IMR-90 (cell line): ENCODE data around the gene SPINT2. TPM values are rescaled to one million over a fixed set of nuclear protein-coding genes. Genes with fewer than 3 reads are reported as not detected.
A peak's percentile ranks its signal among the peaks of the same experiment; 100 is the strongest.

Experiments
- ATAC-seq: fragments of 200-7000 bp; cut with Tn5 transposase; 2 replicates; pipeline ENCODE4 v1.9.1; 2020; ENCODE audit warnings: low read depth, mild to moderate bottlenecking, moderate library complexity
- BruUV-seq: library from RNA; stranded (reverse); fragments of 400-500 nt; replicated peaks from 2 replicates; lab custom pipeline; 2021; lab: Mats Ljungman, UMichigan
- CTCF ChIA-PET: fragments of 300-600 bp; formaldehyde crosslinking; extraction: SDS; loops from one replicate; lab custom pipeline; 2021; ENCODE audit warnings: antibody characterized with exemption; lab: Yijun Ruan, JAX
- POLR2A ChIA-PET: fragments of 300-600 bp; sonication (Branson Sonifier 250); formaldehyde crosslinking; loops from one replicate; lab custom pipeline; 2022; ENCODE audit warnings: antibody characterized with exemption; ENCODE audit not compliant: unreplicated experiment; lab: Charles Lee
- DNase-seq: peaks from one replicate; pipeline ENCODE4 v3.0.0; 2013
- H2AFZ ChIP-seq: replicated peaks from 2 replicates; pipeline ENCODE3; 2013; ENCODE audit warnings: low read length, mild to moderate bottlenecking; ENCODE audit not compliant: poor library complexity
- H2AK5ac ChIP-seq: 2 replicates; pipeline ENCODE4 v1.6.1; 2013; ENCODE audit warnings: low read depth, low read length, inconsistent platforms
- H2AK9ac ChIP-seq: replicated peaks from 2 replicates; pipeline ENCODE3; 2013; ENCODE audit warnings: mild to moderate bottlenecking, low read depth, low read length, moderate library complexity; ENCODE audit not compliant: poor library complexity
- H2BK120ac ChIP-seq: 2 replicates; pipeline ENCODE4 v1.6.1; 2013; ENCODE audit warnings: low read depth, low read length, inconsistent platforms
- H2BK15ac ChIP-seq: 3 replicates; pipeline ENCODE4 v1.6.1; 2013; ENCODE audit warnings: low read depth, low read length, inconsistent platforms
- H2BK20ac ChIP-seq: 2 replicates; pipeline ENCODE4 v1.6.1; 2013; ENCODE audit warnings: low read depth, mild to moderate bottlenecking, inconsistent platforms, low read length, moderate library complexity
- H2BK5ac ChIP-seq: 2 replicates; pipeline ENCODE4 v1.6.1; 2013; ENCODE audit warnings: mild to moderate bottlenecking, low read depth, low read length, inconsistent platforms; ENCODE audit not compliant: poor library complexity, severe bottlenecking
- H3K14ac ChIP-seq: replicated peaks from 2 replicates; pipeline ENCODE4 v1.6.1; 2013; ENCODE audit warnings: low read depth, low read length, inconsistent platforms
- H3K18ac ChIP-seq: 2 replicates; pipeline ENCODE4 v1.6.1; 2013; ENCODE audit warnings: low read depth, low read length, control low read depth
- H3K23ac ChIP-seq: 2 replicates; pipeline ENCODE4 v1.6.1; 2013; ENCODE audit warnings: low read depth, low read length, inconsistent platforms
- H3K27ac ChIP-seq: 2 replicates; pipeline ENCODE4 v1.5.1; 2013; ENCODE audit warnings: mild to moderate bottlenecking, control low read depth, low read length; ENCODE audit not compliant: insufficient read depth
- H3K27me3 ChIP-seq: 2 replicates; pipeline ENCODE4 v1.6.1; 2013; ENCODE audit warnings: low read length; ENCODE audit not compliant: control insufficient read depth, insufficient read depth
- H3K36me3 ChIP-seq: 2 replicates; pipeline ENCODE4 v1.6.1; 2013; ENCODE audit warnings: low read length, mixed read lengths; ENCODE audit not compliant: control insufficient read depth, insufficient read depth
- H3K4ac ChIP-seq: 2 replicates; pipeline ENCODE4 v1.6.1; 2013; ENCODE audit warnings: low read depth, low read length, inconsistent platforms
- H3K4me1 ChIP-seq: 2 replicates; pipeline ENCODE4 v1.6.1; 2013; ENCODE audit warnings: low read length, mixed read lengths; ENCODE audit not compliant: control insufficient read depth, insufficient read depth
- H3K4me2 ChIP-seq: 2 replicates; pipeline ENCODE4 v1.6.1; 2013; ENCODE audit warnings: low read depth, mild to moderate bottlenecking, control low read depth, low read length, moderate library complexity
- H3K4me3 ChIP-seq: 2 replicates; pipeline ENCODE4 v1.5.1; 2013; ENCODE audit warnings: low read depth, mild to moderate bottlenecking, control low read depth, low read length, moderate library complexity; ENCODE audit not compliant: insufficient read depth
- H3K56ac ChIP-seq: 2 replicates; pipeline ENCODE4 v1.6.1; 2013; ENCODE audit warnings: low read length, inconsistent platforms; ENCODE audit not compliant: insufficient read depth; ENCODE audit errors: extremely low read depth
- H3K79me1 ChIP-seq, 2 experiments: 2 replicates each; pipeline ENCODE4 v1.6.1; 2013; ENCODE audit warnings: low read length in 2 of 2, inconsistent platforms in 1 of 2, low read depth in 1 of 2
- H3K9ac ChIP-seq: 2 replicates; pipeline ENCODE4 v1.6.1; 2013; ENCODE audit warnings: low read depth, low read length, control low read depth
- H3K9me1 ChIP-seq: 2 replicates; pipeline ENCODE4 v1.6.1; 2013; ENCODE audit warnings: low read length, inconsistent platforms; ENCODE audit not compliant: insufficient read depth
- H3K9me3 ChIP-seq: 2 replicates; pipeline ENCODE4 v1.6.1; 2013; ENCODE audit warnings: low read length; ENCODE audit not compliant: control insufficient read depth, insufficient read depth
- H4K20me1 ChIP-seq: 2 replicates; pipeline ENCODE4 v1.6.1; 2013; ENCODE audit warnings: low read length, inconsistent platforms; ENCODE audit not compliant: insufficient read depth
- H4K5ac ChIP-seq: 2 replicates; pipeline ENCODE4 v1.6.1; 2013; ENCODE audit warnings: mild to moderate bottlenecking, low read depth, low read length, control low read depth
- H4K8ac ChIP-seq, 2 experiments: 2 replicates each; pipeline ENCODE4 v1.6.1; 2013; ENCODE audit warnings: low read depth in 2 of 2, low read length in 2 of 2, control low read depth in 1 of 2, inconsistent platforms in 1 of 2
- H4K91ac ChIP-seq: 2 replicates; pipeline ENCODE4 v1.6.1; 2013; ENCODE audit warnings: low read depth, low read length, inconsistent platforms; ENCODE audit not compliant: insufficient read depth
- BHLHE40 ChIP-seq: fragments of 150-350 bp; IDR thresholded peaks from 2 replicates; pipeline ENCODE4 v1.6.1; 2016; ENCODE audit warnings: mild to moderate bottlenecking, low read depth, low read length
- CEBPB ChIP-seq: IDR thresholded peaks from 2 replicates; pipeline ENCODE4 v1.6.1; 2012; ENCODE audit warnings: low read depth, low read length, improper control_type of control experiment
- CHD1 ChIP-seq: IDR thresholded peaks from 2 replicates; pipeline ENCODE4 v1.6.1; 2012; ENCODE audit warnings: low read depth, low read length, improper control_type of control experiment
- FOS ChIP-seq: fragments of 150-350 bp; IDR thresholded peaks from 2 replicates; pipeline ENCODE4 v1.6.1; 2016; ENCODE audit warnings: low read depth, low read length
- MAFK ChIP-seq: IDR thresholded peaks from 2 replicates; pipeline ENCODE4 v1.6.1; 2012; ENCODE audit warnings: low read depth, low read length, improper control_type of control experiment
- MAZ ChIP-seq: IDR thresholded peaks from 2 replicates; pipeline ENCODE4 v1.6.1; 2012; ENCODE audit warnings: low read depth, mild to moderate bottlenecking, low read length, improper control_type of control experiment, moderate library complexity, borderline replicate concordance
- MXI1 ChIP-seq: IDR thresholded peaks from 2 replicates; pipeline ENCODE4 v1.6.1; 2012; ENCODE audit warnings: low read depth, mild to moderate bottlenecking, low read length, moderate library complexity, borderline replicate concordance
- NFE2L2 ChIP-seq: fragments of 150-350 bp; IDR thresholded peaks from 2 replicates; pipeline ENCODE4 v1.6.1; 2016; ENCODE audit warnings: low read depth, mild to moderate bottlenecking, low read length
- POLR2A ChIP-seq: IDR thresholded peaks from 2 replicates; pipeline ENCODE4 v1.6.1; 2012; ENCODE audit warnings: mild to moderate bottlenecking, low read depth, low read length
- RAD21 ChIP-seq: IDR thresholded peaks from 2 replicates; pipeline ENCODE4 v1.6.1; 2012; ENCODE audit warnings: low read length, improper control_type of control experiment
- RCOR1 ChIP-seq: IDR thresholded peaks from 2 replicates; pipeline ENCODE4 v1.6.1; 2012; ENCODE audit warnings: mild to moderate bottlenecking, low read length, improper control_type of control experiment; ENCODE audit not compliant: insufficient replicate concordance
- RFX5 ChIP-seq: IDR thresholded peaks from 2 replicates; pipeline ENCODE4 v1.8.0; 2012; ENCODE audit warnings: low read depth, mild to moderate bottlenecking, low read length, moderate library complexity
- SMC3 ChIP-seq: fragments of 150-350 bp; IDR thresholded peaks from 2 replicates; pipeline ENCODE4 v1.6.1; 2016; ENCODE audit warnings: low read depth, mild to moderate bottlenecking, antibody characterized with exemption, low read length, moderate library complexity
- USF2 ChIP-seq: fragments of 150-350 bp; IDR thresholded peaks from 2 replicates; pipeline ENCODE4 v1.6.1; 2017; ENCODE audit warnings: mild to moderate bottlenecking, antibody characterized with exemption, low read length, low read depth
- whole genome bisulfite sequencing, 2 experiments: methylation state at CpG; one replicate each; pipeline versions ENCODE4 v1.1.5 to v1.1.7; 2013; ENCODE audit warnings: missing lambda C conversion rate in 2 of 2; ENCODE audit not compliant: insufficient read length in 1 of 2; ENCODE audit errors: extremely low coverage in 2 of 2; 5-methylcytosine and 5-hydroxymethylcytosine counted together
- dilution Hi-C: fragments of 300-500 bp; cut with HindIII; formaldehyde crosslinking; loops from one replicate; pipeline ENCODE4 v1.14.3; 2018; ENCODE audit warnings: low sequenced_read_pairs; ENCODE audit not compliant: unreplicated experiment
- in situ Hi-C: fragments of 300-500 bp; cut with MboI; formaldehyde crosslinking; loops from 3 replicates; pipeline ENCODE4 v1.14.3; 2019; ENCODE audit warnings: low sequenced_read_pairs, inconsistent platforms, mixed read lengths
- intact Hi-C: fragments of 100-400 bp; cut with micrococcal nuclease; formaldehyde crosslinking; loops from 2 replicates; pipeline ENCODE4 v1.10.0; 2022
- polyA plus RNA-seq, 3 experiments: library from polyadenylated mRNA; depleted of rRNA; stranded (reverse); fragments of >200 nt; gene quantifications; 2 replicates each; pipeline ENCODE4 v1.2.3, GENCODE V29; 2012; ENCODE audit warnings: low replicate concordance in 1 of 3
- total RNA-seq: library from RNA; depleted of rRNA; stranded (reverse); fragments of >200 nt; gene quantifications from 2 replicates; pipeline ENCODE4 v1.2.3, GENCODE V29; 2012
- TF ChIP-seq, protein P1 (sequence below): conservative IDR thresholded peaks from 2 replicates; pipeline ENCODE4 v1.5.1; 2012; ENCODE audit warnings: mild to moderate bottlenecking, low read depth, low read length, improper control_type of control experiment
- TF ChIP-seq, protein P2 (sequence below): fragments of 150-350 bp; IDR thresholded peaks from 2 replicates; pipeline ENCODE4 v1.6.1; 2016; ENCODE audit warnings: low read depth, mild to moderate bottlenecking, low read length, moderate library complexity, borderline replicate concordance

Gene SPINT2
- total and polyA plus RNA-seq, 2 of the 4 experiments (the other 2 are of a cell fraction) = 0.54 to 1.2 TPM

GRCh38 chr19:38304352-38304865 is 40.0 kb downstream of the SPINT2 start:
- Histone ChIP-seq H3K79me1 (peaks cover 0 to 5% of the 10 kb centered on the region in 2 experiments; a peak in 1 of 4 replicates), H4K20me1 (peaks cover 5% of the 10 kb centered on the region), H2AK9ac (peak overlapping the region; percentile 52), H3K9me3 (no peaks in the 10 kb centered on the region), H3K18ac (no peak overlapping the region), H3K36me3 (peaks cover 29% of the 10 kb centered on the region), H3K56ac (no peak overlapping the region), H2BK15ac (no peak overlapping the region), H3K9ac (no peak overlapping the region), H4K8ac (no peak overlapping the region), H2BK20ac (no peak overlapping the region), H2BK120ac (no peak overlapping the region), H4K5ac (no peak overlapping the region), H3K27ac (no peak overlapping the region), H2AK5ac (0 out of 2 replicates have a peak overlapping the region, but pooled peaks have one; percentile 28), H4K91ac (no peak overlapping the region), H3K27me3 (no peaks in the 10 kb centered on the region), H2BK5ac (no peak overlapping the region), H3K4me1 (peaks cover 7% of the 10 kb centered on the region), H3K9me1 (peaks cover 3% of the 10 kb centered on the region), H3K4me3 (no peak overlapping the region), H3K14ac (no peak overlapping the region), H3K23ac (no peak overlapping the region), H3K4me2 (no peak overlapping the region), H2AFZ (peak overlapping the region; percentile 41), H3K4ac (no peak overlapping the region)
- ChIA-PET CTCF (no interaction called here), POLR2A (interaction anchor here (0.6 kb wide), 1 partner anchor 11 kb away, joined by 3 read pairs; the partner anchor contains the start of gene YIF1B)
- in situ Hi-C loops = no loop called here
- intact Hi-C loops = no loop called here
- no peak for TF ChIP-seq BHLHE40
- no peak for TF ChIP-seq POLR2A
- TF ChIP-seq, protein P1, sequence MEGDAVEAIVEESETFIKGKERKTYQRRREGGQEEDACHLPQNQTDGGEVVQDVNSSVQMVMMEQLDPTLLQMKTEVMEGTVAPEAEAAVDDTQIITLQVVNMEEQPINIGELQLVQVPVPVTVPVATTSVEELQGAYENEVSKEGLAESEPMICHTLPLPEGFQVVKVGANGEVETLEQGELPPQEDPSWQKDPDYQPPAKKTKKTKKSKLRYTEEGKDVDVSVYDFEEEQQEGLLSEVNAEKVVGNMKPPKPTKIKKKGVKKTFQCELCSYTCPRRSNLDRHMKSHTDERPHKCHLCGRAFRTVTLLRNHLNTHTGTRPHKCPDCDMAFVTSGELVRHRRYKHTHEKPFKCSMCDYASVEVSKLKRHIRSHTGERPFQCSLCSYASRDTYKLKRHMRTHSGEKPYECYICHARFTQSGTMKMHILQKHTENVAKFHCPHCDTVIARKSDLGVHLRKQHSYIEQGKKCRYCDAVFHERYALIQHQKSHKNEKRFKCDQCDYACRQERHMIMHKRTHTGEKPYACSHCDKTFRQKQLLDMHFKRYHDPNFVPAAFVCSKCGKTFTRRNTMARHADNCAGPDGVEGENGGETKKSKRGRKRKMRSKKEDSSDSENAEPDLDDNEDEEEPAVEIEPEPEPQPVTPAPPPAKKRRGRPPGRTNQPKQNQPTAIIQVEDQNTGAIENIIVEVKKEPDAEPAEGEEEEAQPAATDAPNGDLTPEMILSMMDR = no peak
- TF ChIP-seq, protein P2, sequence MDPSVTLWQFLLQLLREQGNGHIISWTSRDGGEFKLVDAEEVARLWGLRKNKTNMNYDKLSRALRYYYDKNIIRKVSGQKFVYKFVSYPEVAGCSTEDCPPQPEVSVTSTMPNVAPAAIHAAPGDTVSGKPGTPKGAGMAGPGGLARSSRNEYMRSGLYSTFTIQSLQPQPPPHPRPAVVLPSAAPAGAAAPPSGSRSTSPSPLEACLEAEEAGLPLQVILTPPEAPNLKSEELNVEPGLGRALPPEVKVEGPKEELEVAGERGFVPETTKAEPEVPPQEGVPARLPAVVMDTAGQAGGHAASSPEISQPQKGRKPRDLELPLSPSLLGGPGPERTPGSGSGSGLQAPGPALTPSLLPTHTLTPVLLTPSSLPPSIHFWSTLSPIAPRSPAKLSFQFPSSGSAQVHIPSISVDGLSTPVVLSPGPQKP = no peak
- no peak for TF ChIP-seq SMC3
- no peak for TF ChIP-seq MXI1
- no peak for TF ChIP-seq CHD1
- no peak for TF ChIP-seq FOS
- TF ChIP-seq MAZ = no peak
- TF ChIP-seq RFX5 = no peak
- no peak for TF ChIP-seq RCOR1
- TF ChIP-seq RAD21 = no peak
- no peak for TF ChIP-seq CEBPB
- TF ChIP-seq USF2 = no peak
- no peak for TF ChIP-seq NFE2L2
- no peak for TF ChIP-seq MAFK
- no TSS peak for BruUV-seq
- no peak for DNase-seq
- dilution Hi-C loops = no loop called here
- 72% methylated on average over 9 of the region's 27 CpGs; no CpG with 5 or more reads in 1 of the 2 experiments for WGBS, 2 experiments
- ATAC-seq = no peak
